Mammary epithelial cell (primary cell): ENCODE data around the gene RNF141.

Experiments
- CTCF ChIP-seq, 2 donors: IDR thresholded peaks in 1 of 2; conservative IDR thresholded peaks in 1 of 2; 2 replicates each; pipeline ENCODE4 v1.5.1; 2011 to 2012; ENCODE audit warnings: inconsistent platforms in 2 of 2, low read length in 2 of 2, mild to moderate bottlenecking in 2 of 2, control low read depth in 1 of 2, low read depth in 1 of 2; ENCODE audit not compliant: insufficient read depth in 1 of 2; ENCODE audit errors: extremely low read depth in 1 of 2
- EZH2 ChIP-seq: IDR thresholded peaks from 2 replicates; pipeline ENCODE4 v1.6.1; 2012; ENCODE audit warnings: low read length, inconsistent platforms, borderline replicate concordance

- no peak for TF ChIP-seq CTCF (conservative IDR thresholded peaks at IDR 0.05 in 1 of 2, IDR thresholded peaks at IDR 0.05 in 1 of 2; ENCODE audit: extremely low read depth in 1 of 2, insufficient read depth in 1 of 2, low read depth in 1 of 2, low read length in 2 of 2)
- no peak for TF ChIP-seq EZH2
These were observed 32.0 kb upstream of the RNF141 start for GRCh38 chr11:10573028-10573427.
